Naive thymus-derived CD8-positive, alpha-beta T cell (primary cell): Measurements from ENCODE around the gene PSMD4. TPM values are rescaled to one million over a fixed set of nuclear protein-coding genes. Genes with fewer than 3 reads are reported as not detected.
A peak's percentile ranks its signal among the peaks of the same experiment; 100 is the strongest.
"Not testable (repeated sequence)": the region's sequence is repeated elsewhere in the genome, so short reads cannot be mapped to it uniquely, and the experiment has no call there.

Experiments used
- ATAC-seq, 2 donors: fragments of 150-1000 bp; cut with Tn5 transposase in 1 of 2; sonication (Bioruptor Pico), chemical (Tn5 transposase) in 1 of 2; 1 replicate in 1 of 2; 2 replicates in 1 of 2; pipeline ENCODE4 v1.10.0; 2021; ENCODE audit warnings: mild to moderate bottlenecking in 2 of 2, moderate library complexity in 2 of 2
- POLR2A ChIA-PET: fragments of 350-600 bp; sonication (Branson Sonifier 250); formaldehyde crosslinking; loops from one replicate; lab custom pipeline; 2021; ENCODE audit warnings: antibody characterized with exemption; lab: Charles Lee
- DNase-seq, 10 donors: peaks; one replicate each; pipeline versions ENCODE4 v3.0.0 to v3.0.0-alpha.2; 2020 to 2022
- H3K27ac Mint-ChIP-seq, 10 donors: one replicate each; pipeline ENCODE4 v1.8.0; 2020 to 2022; ENCODE audit warnings: mild to moderate bottlenecking in 10 of 10, mixed read lengths in 10 of 10, moderate library complexity in 4 of 10, inconsistent platforms in 1 of 10
- H3K27me3 Mint-ChIP-seq, 5 donors: one replicate each; pipeline ENCODE4 v1.8.0; 2021 to 2022; ENCODE audit warnings: mixed read lengths in 5 of 5
- H3K36me3 Mint-ChIP-seq, 3 donors: one replicate each; pipeline ENCODE4 v1.8.0; 2020 to 2022; ENCODE audit warnings: mixed read lengths in 3 of 3, mild to moderate bottlenecking in 2 of 3, inconsistent platforms in 1 of 3
- H3K4me1 Mint-ChIP-seq, 4 donors: one replicate each; pipeline ENCODE4 v1.8.0; 2021 to 2022; ENCODE audit warnings: mixed read lengths in 4 of 4
- H3K4me3 Mint-ChIP-seq, 10 donors: one replicate each; pipeline ENCODE4 v1.8.0; 2020 to 2022; ENCODE audit warnings: mild to moderate bottlenecking in 10 of 10, mixed read lengths in 10 of 10, moderate library complexity in 6 of 10, inconsistent platforms in 1 of 10
- H3K9me3 Mint-ChIP-seq, 9 donors: one replicate each; pipeline ENCODE4 v1.8.0; 2020 to 2022; ENCODE audit warnings: mixed read lengths in 9 of 9, mild to moderate bottlenecking in 3 of 9, inconsistent platforms in 1 of 9, moderate library complexity in 1 of 9
- polyA plus RNA-seq, 3 donors: library from polyadenylated mRNA; unstranded; fragments of 300-500 nt; fragmentation: Illumina TruSeq; gene quantifications; one replicate each; pipeline ENCODE4 v1.2.3, GENCODE V29; 2021
- total RNA-seq, 8 experiments: library from RNA in 2 of 8; stranded (reverse) in 2 of 8; gene quantifications; one replicate each; pipeline ENCODE4 v1.2.3 and lab custom pipeline; 2021 to 2026

The PSMD4 gene
- total RNA-seq, result 100 to 1,000 TPM; 126 to 130 TPM
- 100 to 1,000 TPM; 220 to 239 (median 228) TPM for polyA plus RNA-seq
- total RNA-seq (lab: John Stamatoyannopoulos, UW), result 53.1 to 192 (median 103) reads per million in 6 experiments

GRCh38 chr1:151254217-151255213, at the start of gene PSMD4:
Gene PSMD4 (plus strand): TSS chr1:151254734. CDS start chr1:151254783, 49 bp downstream.
- peaks cover 0 to 2% (median 0%) of the 10 kb centered on the region in 5 donors for H3K27me3 Mint-ChIP-seq
- peaks cover 22 to 41% (median 39%) of the 10 kb centered on the region in 4 donors for H3K4me1 Mint-ChIP-seq
- peak within 1 kb of the TSS; percentile 93 to 100 (median 96) for H3K27ac Mint-ChIP-seq
- H3K9me3 Mint-ChIP-seq, result no peaks in the 10 kb centered on the region
- POLR2A ChIA-PET, result interaction anchor here (0.5 to 2.2 kb wide), 14 partner anchors 27 to 259 kb away, joined by 3 to 12 read pairs (median 4); partner anchors contain the start of genes LYSMD1, PI4KB, PSMB4 and SCNM1
- H3K4me3 Mint-ChIP-seq, result peak within 1 kb of the TSS; percentile 87 to 99 (median 96)
- DNase-seq (peak; percentile 78 to 97 (median 92)), ATAC-seq (peak; percentile 95)
- peaks cover 0 to 9% (median 0%) of the 10 kb centered on the region in 3 donors for H3K36me3 Mint-ChIP-seq

- peaks cover 0 to 73% (median 3%) of the 10 kb centered on the region in 3 donors for H3K36me3 Mint-ChIP-seq
- not testable (repeated sequence) for H3K4me3 Mint-ChIP-seq, H3K27me3 Mint-ChIP-seq, DNase-seq, ATAC-seq, H3K9me3 Mint-ChIP-seq
- peak overlapping the region in 3 of 10 donors; percentile 49 to 80 (median 73) for H3K27ac Mint-ChIP-seq
- POLR2A ChIA-PET, result interaction anchor here (2.0 kb wide), 1 partner anchor 16 kb away, joined by 6 read pairs; the partner anchor contains the start of gene VPS72
- H3K4me1 Mint-ChIP-seq, result peaks cover 5 to 36% (median 24%) of the 10 kb centered on the region in 4 donors
Observed at GRCh38 chr1:151205381-151205965, 49.1 kb upstream of the PSMD4 start.

GRCh38 chr1:151210830-151211229, 43.7 kb upstream of the PSMD4 start:
- no peak for DNase-seq
- no peak for ATAC-seq
- POLR2A ChIA-PET, result no interaction called here
- peak overlapping the region in 3 of 10 donors; percentile 5 to 92 (median 11) for H3K27ac Mint-ChIP-seq
- H3K4me1 Mint-ChIP-seq, result peaks cover 6 to 39% (median 19%) of the 10 kb centered on the region in 4 donors
- H3K9me3 Mint-ChIP-seq, result no peaks in the 10 kb centered on the region
- peaks cover 0 to 76% (median 4%) of the 10 kb centered on the region in 3 donors for H3K36me3 Mint-ChIP-seq
- H3K4me3 Mint-ChIP-seq, result peak overlapping the region in 1 of 10 donors; percentile 15
- H3K27me3 Mint-ChIP-seq, result no peaks in the 10 kb centered on the region

- H3K27ac Mint-ChIP-seq, result peak overlapping the region; percentile 11 to 92 (median 70)
- H3K4me3 Mint-ChIP-seq, result peak overlapping the region in 7 of 10 donors; percentile 22 to 68 (median 60)
- POLR2A ChIA-PET, result interaction anchor here (0.6 kb wide), 2 partner anchors 17 to 74 kb away, joined by 4 to 5 read pairs; no protein-coding TSS in a partner anchor
- H3K9me3 Mint-ChIP-seq, result no peaks in the 10 kb centered on the region
- no peaks in the 10 kb centered on the region for H3K27me3 Mint-ChIP-seq
- peaks cover 0 to 70% (median 7%) of the 10 kb centered on the region in 3 donors for H3K36me3 Mint-ChIP-seq
- H3K4me1 Mint-ChIP-seq, result peaks cover 9 to 41% (median 23%) of the 10 kb centered on the region in 4 donors
- ATAC-seq (no peak), DNase-seq (no peak)
Observed at GRCh38 chr1:151211972-151212705, 42.4 kb upstream of the PSMD4 start.

- POLR2A ChIA-PET, result no interaction called here
- no peaks in the 10 kb centered on the region for H3K27me3 Mint-ChIP-seq
- DNase-seq, result no peak
- H3K4me3 Mint-ChIP-seq, result peak overlapping the region in 4 of 10 donors; percentile 1 to 27 (median 3)
- no peaks in the 10 kb centered on the region for H3K9me3 Mint-ChIP-seq
- ATAC-seq, result no peak
- peak overlapping the region in 5 of 10 donors; percentile 33 to 63 (median 52) for H3K27ac Mint-ChIP-seq
- peaks cover 0 to 59% (median 7%) of the 10 kb centered on the region in 3 donors for H3K36me3 Mint-ChIP-seq
- peaks cover 9 to 43% (median 27%) of the 10 kb centered on the region in 4 donors for H3K4me1 Mint-ChIP-seq
Observed at GRCh38 chr1:151213560-151213959, 41.0 kb upstream of the PSMD4 start.

GRCh38 chr1:151221616-151222015, 32.9 kb upstream of the PSMD4 start:
- H3K4me3 Mint-ChIP-seq, result no peak overlapping the region
- no peaks in the 10 kb centered on the region for H3K27me3 Mint-ChIP-seq
- ATAC-seq (no peak), DNase-seq (no peak)
- H3K9me3 Mint-ChIP-seq, result no peaks in the 10 kb centered on the region
- peaks cover 2 to 15% (median 8%) of the 10 kb centered on the region in 4 donors for H3K4me1 Mint-ChIP-seq
- H3K36me3 Mint-ChIP-seq, result peaks cover 0 to 44% (median 0%) of the 10 kb centered on the region in 3 donors
- POLR2A ChIA-PET, result no interaction called here
- peak overlapping the region in 4 of 10 donors; percentile 19 to 40 (median 33) for H3K27ac Mint-ChIP-seq

GRCh38 chr1:151222130-151222529, 32.4 kb upstream of the PSMD4 start:
- H3K9me3 Mint-ChIP-seq, result no peaks in the 10 kb centered on the region
- peaks cover 0 to 14% (median 7%) of the 10 kb centered on the region in 4 donors for H3K4me1 Mint-ChIP-seq
- ATAC-seq (no peak), DNase-seq (no peak)
- H3K36me3 Mint-ChIP-seq, result peaks cover 0 to 48% (median 0%) of the 10 kb centered on the region in 3 donors
- H3K27me3 Mint-ChIP-seq, result no peaks in the 10 kb centered on the region
- H3K27ac Mint-ChIP-seq, result peak overlapping the region in 2 of 10 donors; percentile 4 to 68
- H3K4me3 Mint-ChIP-seq, result no peak overlapping the region
- POLR2A ChIA-PET, result no interaction called here

GRCh38 chr1:151235235-151235634, 19.3 kb upstream of the PSMD4 start:
- Mint-ChIP-seq H3K4me1 (peaks cover 0 to 8% (median 2%) of the 10 kb centered on the region in 4 donors), H3K4me3 (no peak overlapping the region), H3K27ac (peak overlapping the region in 3 of 10 donors; percentile 9 to 29 (median 20)), H3K36me3 (peaks cover 10 to 98% (median 17%) of the 10 kb centered on the region in 3 donors), H3K27me3 (no peaks in the 10 kb centered on the region), H3K9me3 (no peaks in the 10 kb centered on the region)
- no peak for ATAC-seq
- no peak for DNase-seq
- POLR2A ChIA-PET, result no interaction called here

GRCh38 chr1:151237678-151238466, 16.7 kb upstream of the PSMD4 start:
- peaks cover 10 to 97% (median 20%) of the 10 kb centered on the region in 3 donors for H3K36me3 Mint-ChIP-seq
- no peaks in the 10 kb centered on the region for H3K9me3 Mint-ChIP-seq
- POLR2A ChIA-PET, result no interaction called here
- DNase-seq (no peak), ATAC-seq (no peak)
- peaks cover 0 to 8% (median 2%) of the 10 kb centered on the region in 4 donors for H3K4me1 Mint-ChIP-seq
- H3K27me3 Mint-ChIP-seq, result no peaks in the 10 kb centered on the region
- H3K27ac Mint-ChIP-seq, result peak overlapping the region in 2 of 10 donors; percentile 18 to 82
- H3K4me3 Mint-ChIP-seq, result no peak overlapping the region

GRCh38 chr1:151238467-151238739, 16.1 kb upstream of the PSMD4 start:
- Mint-ChIP-seq H3K4me3 (no peak overlapping the region), H3K9me3 (no peaks in the 10 kb centered on the region), H3K27ac (peak overlapping the region in 1 of 10 donors; percentile 82), H3K27me3 (no peaks in the 10 kb centered on the region), H3K4me1 (peaks cover 0 to 8% (median 2%) of the 10 kb centered on the region in 4 donors), H3K36me3 (peaks cover 10 to 97% (median 21%) of the 10 kb centered on the region in 3 donors)
- no peak for DNase-seq
- no peak for ATAC-seq
- POLR2A ChIA-PET, result no interaction called here

- Mint-ChIP-seq H3K27ac (peak overlapping the region in 3 of 10 donors; percentile 28 to 52 (median 47)), H3K9me3 (no peaks in the 10 kb centered on the region), H3K4me3 (no peak overlapping the region), H3K36me3 (peaks cover 4 to 95% (median 17%) of the 10 kb centered on the region in 3 donors), H3K27me3 (no peaks in the 10 kb centered on the region), H3K4me1 (peaks cover 0 to 8% (median 1%) of the 10 kb centered on the region in 4 donors)
- POLR2A ChIA-PET, result interaction anchor here (0.6 kb wide), 1 partner anchor 926 kb away, joined by 7 read pairs; no protein-coding TSS in a partner anchor
- DNase-seq (no peak), ATAC-seq (no peak)
Observed at GRCh38 chr1:151242442-151242841, 12.1 kb upstream of the PSMD4 start.
